PC-3 (cell line): ENCODE data around the gene GRPEL2.

Experiments
- EZH2 ChIP-seq: fragments of 300-600 bp; sonication (generic); IDR thresholded peaks from one replicate; pipeline ENCODE4 v1.6.1; 2017; ENCODE audit warnings: antibody characterized with exemption, mild to moderate bottlenecking, low read length; ENCODE audit not compliant: unreplicated experiment
- TF ChIP-seq, protein P1 (sequence below): fragments of 300-600 bp; sonication (generic); conservative IDR thresholded peaks from 2 replicates; pipeline ENCODE4 v1.5.1; 2017; ENCODE audit warnings: antibody characterized with exemption, low read depth, mild to moderate bottlenecking, low read length

DNA sequence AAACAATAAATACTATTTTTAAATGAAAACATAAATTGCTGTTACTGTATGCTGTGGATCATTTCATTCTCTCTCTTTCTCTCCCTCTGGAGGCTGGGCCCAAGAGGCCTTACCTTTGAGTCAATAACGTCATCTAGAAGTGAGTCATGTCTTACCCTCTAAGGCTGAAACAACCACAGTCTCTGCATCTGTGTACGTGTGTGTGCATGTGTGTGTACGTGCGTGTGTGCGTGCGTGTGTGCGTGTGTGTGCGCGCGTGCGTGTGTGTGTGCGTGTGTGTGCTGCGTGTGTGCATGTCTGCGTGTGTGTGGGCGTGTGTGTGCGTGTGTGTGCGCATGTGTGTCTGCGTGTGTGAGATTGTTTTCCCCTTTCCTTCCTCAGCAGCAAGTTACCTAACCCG, 47.4 kb downstream of the GRPEL2 start:
- TF ChIP-seq, protein P1, sequence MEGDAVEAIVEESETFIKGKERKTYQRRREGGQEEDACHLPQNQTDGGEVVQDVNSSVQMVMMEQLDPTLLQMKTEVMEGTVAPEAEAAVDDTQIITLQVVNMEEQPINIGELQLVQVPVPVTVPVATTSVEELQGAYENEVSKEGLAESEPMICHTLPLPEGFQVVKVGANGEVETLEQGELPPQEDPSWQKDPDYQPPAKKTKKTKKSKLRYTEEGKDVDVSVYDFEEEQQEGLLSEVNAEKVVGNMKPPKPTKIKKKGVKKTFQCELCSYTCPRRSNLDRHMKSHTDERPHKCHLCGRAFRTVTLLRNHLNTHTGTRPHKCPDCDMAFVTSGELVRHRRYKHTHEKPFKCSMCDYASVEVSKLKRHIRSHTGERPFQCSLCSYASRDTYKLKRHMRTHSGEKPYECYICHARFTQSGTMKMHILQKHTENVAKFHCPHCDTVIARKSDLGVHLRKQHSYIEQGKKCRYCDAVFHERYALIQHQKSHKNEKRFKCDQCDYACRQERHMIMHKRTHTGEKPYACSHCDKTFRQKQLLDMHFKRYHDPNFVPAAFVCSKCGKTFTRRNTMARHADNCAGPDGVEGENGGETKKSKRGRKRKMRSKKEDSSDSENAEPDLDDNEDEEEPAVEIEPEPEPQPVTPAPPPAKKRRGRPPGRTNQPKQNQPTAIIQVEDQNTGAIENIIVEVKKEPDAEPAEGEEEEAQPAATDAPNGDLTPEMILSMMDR, result no peak
- TF ChIP-seq EZH2, result no peak
